HepG2 (cell line): ENCODE data around the gene FGF21. TPM values are rescaled to one million over a fixed set of nuclear protein-coding genes. Genes with fewer than 3 reads are reported as not detected.

Experiments
- AGO2 ChIP-seq: fragments of 200-400 bp; formaldehyde crosslinking; optimal IDR thresholded peaks from 2 replicates; pipeline ENCODE3; 2017; ENCODE audit warnings: mild to moderate bottlenecking, low read depth, low read length, moderate library complexity
- ATF1 ChIP-seq: IDR thresholded peaks from 2 replicates; pipeline ENCODE4 v1.6.1; 2016; ENCODE audit warnings: mild to moderate bottlenecking, control low read depth
- CBX2 ChIP-seq, 2 experiments: fragments of 200-600 bp in 1 of 2; sonication (generic); formaldehyde crosslinking in 1 of 2; IDR thresholded peaks; 2 replicates each; pipeline versions ENCODE4 v1.7.0 to v1.8.1; 2018 to 2022; ENCODE audit warnings: low read depth in 2 of 2, low read length in 1 of 2, mild to moderate bottlenecking in 1 of 2, missing genetic modification reagents in 1 of 2
- GPBP1L1 ChIP-seq: sonication (generic); formaldehyde crosslinking; IDR thresholded peaks from 2 replicates; pipeline ENCODE4 v1.5.0; 2020; ENCODE audit warnings: mild to moderate bottlenecking, missing genetic modification reagents
- KMT2B ChIP-seq: IDR thresholded peaks from 2 replicates; pipeline ENCODE4 v1.6.1; 2016; ENCODE audit warnings: missing genetic modification reagents, missing compliant biosample characterization
- MED13 ChIP-seq: sonication (generic); formaldehyde crosslinking; IDR thresholded peaks from 2 replicates; pipeline ENCODE4 v1.5.0; 2020; ENCODE audit warnings: missing genetic modification reagents
- NONO ChIP-seq, 2 experiments: fragments of 450-650 bp in 1 of 2; sonication (generic) in 1 of 2; formaldehyde crosslinking in 1 of 2; IDR thresholded peaks in 1 of 2; conservative IDR thresholded peaks in 1 of 2; 2 replicates each; pipeline versions ENCODE4 v1.6.1 to v1.8.0; 2017 to 2022; ENCODE audit warnings: mild to moderate bottlenecking in 1 of 2, missing genetic modification reagents in 1 of 2, moderate library complexity in 1 of 2
- NR2F1 ChIP-seq, 2 experiments: fragments of 450-650 bp in 1 of 2; formaldehyde crosslinking in 1 of 2; IDR thresholded peaks; 2 replicates each; pipeline versions ENCODE4 v1.5.0 to v1.6.1; 2016 to 2020; ENCODE audit warnings: mild to moderate bottlenecking in 1 of 2, missing compliant biosample characterization in 1 of 2, missing genetic modification reagents in 1 of 2, moderate library complexity in 1 of 2
- RBFOX2 ChIP-seq: fragments of 200-400 bp; formaldehyde crosslinking; IDR thresholded peaks from 2 replicates; pipeline ENCODE4 v1.6.1; 2017; ENCODE audit warnings: low read depth, mild to moderate bottlenecking, low read length
- RFXAP ChIP-seq: sonication (generic); formaldehyde crosslinking; IDR thresholded peaks from 2 replicates; pipeline ENCODE4 v1.4.0; 2020; ENCODE audit warnings: missing genetic modification reagents, borderline replicate concordance
- USF2 ChIP-seq, 2 experiments: sonication (generic) in 1 of 2; formaldehyde crosslinking in 1 of 2; IDR thresholded peaks; 2 replicates each; pipeline versions ENCODE4 v1.5.1 to v1.6.1; 2011 to 2020; ENCODE audit warnings: borderline replicate concordance in 1 of 2, low read depth in 1 of 2, low read length in 1 of 2, mild to moderate bottlenecking in 1 of 2, missing genetic modification reagents in 1 of 2, moderate library complexity in 1 of 2
- ZBTB4 ChIP-seq: sonication (generic); formaldehyde crosslinking; IDR thresholded peaks from 2 replicates; pipeline ENCODE4 v1.4.0; 2020; ENCODE audit warnings: missing genetic modification reagents, mild to moderate bottlenecking, borderline replicate concordance
- ZFP36L1 ChIP-seq: sonication (generic); formaldehyde crosslinking; IDR thresholded peaks from 2 replicates; pipeline ENCODE4 v1.8.0; 2022; ENCODE audit warnings: mild to moderate bottlenecking, missing genetic modification reagents, moderate library complexity
- ZNF235 ChIP-seq: sonication (generic); formaldehyde crosslinking; IDR thresholded peaks from 2 replicates; pipeline ENCODE4 v1.8.1; 2023; ENCODE audit warnings: mild to moderate bottlenecking, missing genetic modification reagents, borderline replicate concordance
- ZNF354B ChIP-seq: sonication (generic); formaldehyde crosslinking; IDR thresholded peaks from 2 replicates; pipeline ENCODE4 v1.8.0; 2022; ENCODE audit warnings: mild to moderate bottlenecking, missing genetic modification reagents
- ZNF704 ChIP-seq: sonication (generic); formaldehyde crosslinking; IDR thresholded peaks from 2 replicates; pipeline ENCODE4 v1.8.1; 2023; ENCODE audit warnings: mild to moderate bottlenecking, inconsistent platforms, moderate library complexity, missing genetic modification reagents, borderline replicate concordance
- ZSCAN30 ChIP-seq: sonication (generic); formaldehyde crosslinking; IDR thresholded peaks from 2 replicates; pipeline ENCODE4 v1.5.0; 2020; ENCODE audit warnings: mild to moderate bottlenecking, missing genetic modification reagents
- ZSCAN9 ChIP-seq: IDR thresholded peaks from 2 replicates; pipeline ENCODE4 v1.6.1; 2016; ENCODE audit warnings: borderline replicate concordance
- polyA plus RNA-seq, 8 experiments: library from polyadenylated mRNA; depleted of rRNA in 3 of 8; stranded (reverse) in 7 of 8; unstranded in 1 of 8; fragments of >200 nt; fragmentation: Illumina TruSeq in 4 of 8; extraction: Trizol in 4 of 8; gene quantifications; 2 replicates each; pipeline versions ENCODE4 v1.2.1 to v1.2.3, GENCODE V29; 2011 to 2016; ENCODE audit warnings: low read depth in 4 of 8, missing spikeins in 1 of 8, mixed read lengths in 1 of 8; ENCODE audit not compliant: insufficient read depth in 1 of 8
- total RNA-seq, 5 experiments: library from RNA; depleted of rRNA; stranded (reverse); fragments of >200 nt; fragmentation: Illumina TruSeq; extraction: Trizol; gene quantifications; 2 replicates each; pipeline ENCODE4 v1.2.3, GENCODE V29; 2016; ENCODE audit warnings: low read depth in 1 of 5

The FGF21 gene
- total and polyA plus RNA-seq, 2 of the 13 experiments (the other 11 are each of a cell fraction or from before 2014, with no cell fraction given) = 0.17 TPM; not detected in 1

GRCh38 chr19:48720613-48721296 is 34.6 kb upstream of the FGF21 start (continued):
- no peak for TF ChIP-seq ZBTB4 (CRISPR knock-in tag)
- TF ChIP-seq ZSCAN30 (CRISPR knock-in tag) = no peak
- 0 out of 2 replicates have a peak, but pooled peaks have one; percentile 14 for TF ChIP-seq ZNF354B (CRISPR knock-in tag)
- TF ChIP-seq AGO2 = no peak
- TF ChIP-seq ZNF704 = no peak
- TF ChIP-seq RBFOX2 = 0 out of 2 replicates have a peak, but pooled peaks have one; percentile 28
- no peak for TF ChIP-seq MED13 (CRISPR knock-in tag)
- TF ChIP-seq USF2 (IDR thresholded peaks at IDR 0.05; ENCODE audit: low read depth, low read length) = peak; percentile 37; the same call in 1 of the 2 replicates
- TF ChIP-seq USF2 (CRISPR knock-in tag; IDR thresholded peaks at IDR 0.05; ENCODE audit: borderline replicate concordance) = no peak
- TF ChIP-seq ATF1 (CRISPR knock-in tag) = peak; percentile 84
- no peak for TF ChIP-seq NONO (IDR thresholded peaks at IDR 0.05)
- TF ChIP-seq NONO (CRISPR knock-in tag; conservative IDR thresholded peaks at IDR 0.05) = no peak
- no peak for TF ChIP-seq RFXAP (CRISPR knock-in tag)
- peak; percentile 55; the same call in 1 of the 2 replicates for TF ChIP-seq KMT2B
- peak; percentile 28; the same call in 1 of the 2 replicates for TF ChIP-seq ZSCAN9 (CRISPR knock-in tag)
- no peak for TF ChIP-seq ZFP36L1 (CRISPR knock-in tag)
- no peak for TF ChIP-seq CBX2 (IDR thresholded peaks at IDR 0.05; ENCODE audit: low read depth, low read length)
- TF ChIP-seq CBX2 (CRISPR knock-in tag; IDR thresholded peaks at IDR 0.05; ENCODE audit: low read depth) = no peak
- no peak for TF ChIP-seq GPBP1L1
- TF ChIP-seq ZNF235 (CRISPR knock-in tag) = no peak
- no peak for TF ChIP-seq NR2F1 (CRISPR knock-in tag; IDR thresholded peaks at IDR 0.05)
